HG02885 (cell line): ENCODE results near the gene DNAJB6.

Experiments used
- ATAC-seq: cut with Tn5 transposase; IDR thresholded peaks from one replicate; pipeline ENCODE4 v1.9.1; 2021; ENCODE audit warnings: mild to moderate bottlenecking; ENCODE audit not compliant: unreplicated experiment, poor library complexity

DNAJB6 gene

DNA sequence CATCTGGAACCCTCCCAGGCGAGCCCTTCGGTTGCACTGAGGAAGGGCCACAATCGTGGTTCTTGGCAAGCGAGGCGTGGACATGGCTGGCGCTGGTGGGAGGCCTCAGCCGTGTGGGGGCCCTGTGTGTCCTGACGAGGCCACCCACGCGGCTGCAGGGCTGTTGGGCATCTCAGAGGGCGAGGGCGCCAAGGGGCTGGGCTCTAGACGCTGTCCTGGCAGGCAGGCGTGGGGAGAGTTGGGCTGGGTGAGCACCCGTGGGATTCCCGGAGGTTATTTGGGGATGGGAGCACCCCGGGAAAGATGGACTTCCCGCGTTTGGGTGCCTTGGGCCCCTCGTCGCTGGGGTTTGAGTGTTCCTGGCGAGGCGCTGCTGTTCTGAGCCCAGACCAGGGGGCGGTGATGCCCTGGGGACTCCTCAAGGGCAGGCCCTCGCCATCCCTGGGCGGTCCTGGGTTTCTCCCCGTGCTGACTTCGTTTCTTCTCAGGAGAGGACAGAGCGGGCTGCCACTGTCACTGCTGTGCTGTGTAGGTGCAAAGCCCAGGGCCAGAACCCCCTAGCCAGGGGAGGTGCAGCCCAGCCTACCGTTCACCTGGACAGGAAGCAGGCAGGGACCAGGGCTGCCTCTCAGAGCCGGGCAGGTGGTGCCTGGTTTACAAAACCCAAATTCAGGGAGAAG lies 87.2 kb downstream of the DNAJB6 start:
- no peak for ATAC-seq

DNA sequence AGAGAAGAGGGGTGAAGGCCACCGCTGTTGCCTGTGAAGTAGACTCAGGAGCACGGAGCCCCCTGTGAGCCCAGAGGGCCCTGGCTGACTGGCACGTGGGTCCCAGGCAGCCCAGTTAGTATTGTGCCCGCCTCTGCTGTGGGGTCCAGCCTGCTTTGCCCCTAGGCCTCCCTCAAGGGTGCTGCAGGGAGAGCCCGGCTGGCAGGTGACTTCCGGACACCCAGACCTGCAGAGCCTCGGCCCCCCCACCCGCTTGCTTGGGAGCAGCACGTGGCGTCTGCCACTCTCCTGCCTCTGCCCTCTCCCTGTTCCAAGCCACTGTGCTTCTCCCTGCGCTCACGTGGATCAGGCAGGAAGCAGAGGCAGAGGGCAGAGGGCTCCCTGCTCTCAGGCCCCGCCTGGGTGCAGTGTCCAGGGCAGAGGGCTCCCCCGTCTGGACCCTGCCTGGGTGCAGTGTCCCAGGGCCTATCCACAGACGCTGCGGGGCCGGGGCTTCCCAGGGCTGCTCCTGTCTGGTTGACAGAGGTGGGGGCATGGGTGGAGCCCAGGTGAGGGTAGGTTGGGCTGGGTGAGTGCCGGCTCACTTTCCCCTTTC lies 88.4 kb downstream of the DNAJB6 start:
- ATAC-seq: no peak

DNA sequence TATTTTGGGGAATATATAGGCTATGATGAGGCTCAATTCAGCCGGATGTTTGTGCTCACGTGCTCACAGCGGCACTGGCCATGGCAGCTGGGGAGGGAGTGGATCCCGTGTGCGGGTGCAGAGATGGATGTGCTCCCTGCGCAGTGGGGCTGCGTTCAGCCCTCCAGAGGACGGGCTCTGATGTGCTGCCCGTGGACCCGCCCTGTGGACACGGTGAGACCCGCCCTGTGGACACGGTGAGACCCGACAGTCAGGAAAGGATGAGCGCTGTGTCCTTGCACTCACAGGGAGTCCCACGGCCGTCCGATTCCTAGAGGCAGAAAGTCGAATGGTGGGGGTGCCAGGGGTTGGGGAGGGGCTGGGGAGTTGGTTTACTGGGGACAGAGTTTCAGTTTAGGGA lies 89.0 kb downstream of the DNAJB6 start:
- no peak for ATAC-seq

DNA sequence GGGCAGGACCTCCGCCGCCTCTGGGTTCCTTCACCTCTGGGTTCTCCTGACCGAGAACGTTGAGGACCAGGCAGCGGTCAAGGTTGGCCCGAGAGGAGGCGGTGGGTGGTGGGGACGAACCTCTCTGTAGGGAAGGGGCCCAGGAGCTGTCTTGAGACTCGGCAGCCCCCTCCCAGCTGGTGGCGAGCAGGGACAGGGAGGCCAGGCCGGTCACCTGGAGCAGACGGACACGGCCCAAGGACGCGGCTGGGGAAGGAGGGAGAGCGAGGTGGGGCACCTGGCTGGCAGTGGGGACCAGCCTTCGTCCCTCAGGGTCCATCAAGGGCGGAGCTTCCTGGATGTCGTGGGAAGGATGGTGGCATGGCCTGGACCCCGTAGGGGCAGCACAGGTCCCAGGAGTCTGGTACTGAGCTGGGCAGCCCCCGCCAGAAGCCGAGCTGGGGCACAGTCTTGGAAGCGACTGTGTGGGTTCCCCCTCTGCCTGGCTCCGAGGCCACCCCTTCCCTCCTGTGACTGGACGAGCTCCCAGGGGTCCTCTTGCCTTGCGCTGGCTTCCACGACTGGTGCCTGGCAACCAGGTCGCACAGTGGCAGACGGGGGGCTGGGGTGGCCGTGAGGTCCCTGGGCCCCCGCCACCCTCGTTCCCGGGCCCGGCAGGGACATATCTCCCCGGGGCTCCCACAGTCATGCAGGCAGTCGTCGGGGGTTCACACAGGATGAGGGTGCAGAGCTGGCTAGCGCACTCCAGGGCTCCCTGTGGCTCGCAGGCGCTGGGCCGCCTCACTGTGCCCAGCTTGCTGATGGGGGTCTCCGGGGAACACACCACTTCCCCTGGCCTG lies 89.9 kb downstream of the DNAJB6 start:
- no peak for ATAC-seq

DNA sequence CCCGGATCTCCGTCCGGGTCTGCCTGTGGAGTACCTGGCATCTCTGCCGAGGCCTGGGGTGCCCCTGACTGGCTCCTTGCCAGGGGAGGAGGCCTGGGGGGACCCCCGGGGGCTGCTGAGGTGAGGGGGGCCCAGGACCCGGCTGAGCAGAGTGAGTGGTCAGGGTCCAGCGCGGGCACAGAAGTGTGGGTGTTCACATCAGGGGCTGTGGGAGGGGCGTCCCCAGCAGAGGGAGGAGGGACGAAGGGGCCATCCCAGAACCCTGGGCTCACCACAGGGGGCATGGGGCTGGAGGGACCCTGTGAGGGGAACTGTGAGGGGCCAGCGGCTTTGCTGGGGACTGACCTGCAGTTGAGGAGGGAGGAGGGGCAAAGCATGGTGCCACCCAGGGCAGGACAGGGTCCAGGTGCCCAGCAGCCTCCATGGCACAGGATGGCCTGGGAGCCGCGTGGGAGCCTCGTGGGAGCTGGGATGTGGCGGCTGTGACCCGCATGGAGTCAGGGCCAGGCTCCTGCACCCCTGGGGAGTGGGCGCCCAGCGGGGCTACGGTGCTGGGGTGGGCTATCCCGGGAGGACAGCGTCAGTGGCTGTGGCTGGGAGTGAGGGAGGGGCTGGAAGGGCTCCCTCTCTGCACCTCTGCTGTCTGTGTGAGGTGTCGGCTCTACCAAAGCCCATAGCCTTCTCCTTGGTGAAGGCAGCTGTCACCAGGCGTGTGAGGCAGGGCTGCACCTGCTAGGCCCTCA lies 91.2 kb downstream of the DNAJB6 start:
- no peak for ATAC-seq

DNA sequence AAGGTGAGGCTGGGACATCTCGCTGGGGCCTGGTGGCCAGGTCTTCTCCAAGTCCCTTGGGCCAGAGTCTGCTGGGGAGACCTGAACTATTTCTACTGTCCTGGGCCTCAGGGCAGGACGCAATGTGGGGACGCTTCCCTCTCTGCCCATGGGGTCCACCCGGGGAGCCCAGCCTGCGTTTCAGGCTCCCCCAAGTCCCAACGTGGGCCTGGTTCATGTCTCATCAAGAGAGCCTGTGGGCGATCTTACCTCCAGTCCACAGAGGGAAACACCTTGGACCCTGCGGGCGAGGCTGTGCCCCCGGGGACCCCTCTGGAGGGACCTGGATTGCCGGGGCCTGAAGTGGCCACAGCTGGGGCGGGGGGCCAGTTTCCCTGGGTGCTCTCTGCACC lies 91.7 kb downstream of the DNAJB6 start:
- no peak for ATAC-seq

DNA sequence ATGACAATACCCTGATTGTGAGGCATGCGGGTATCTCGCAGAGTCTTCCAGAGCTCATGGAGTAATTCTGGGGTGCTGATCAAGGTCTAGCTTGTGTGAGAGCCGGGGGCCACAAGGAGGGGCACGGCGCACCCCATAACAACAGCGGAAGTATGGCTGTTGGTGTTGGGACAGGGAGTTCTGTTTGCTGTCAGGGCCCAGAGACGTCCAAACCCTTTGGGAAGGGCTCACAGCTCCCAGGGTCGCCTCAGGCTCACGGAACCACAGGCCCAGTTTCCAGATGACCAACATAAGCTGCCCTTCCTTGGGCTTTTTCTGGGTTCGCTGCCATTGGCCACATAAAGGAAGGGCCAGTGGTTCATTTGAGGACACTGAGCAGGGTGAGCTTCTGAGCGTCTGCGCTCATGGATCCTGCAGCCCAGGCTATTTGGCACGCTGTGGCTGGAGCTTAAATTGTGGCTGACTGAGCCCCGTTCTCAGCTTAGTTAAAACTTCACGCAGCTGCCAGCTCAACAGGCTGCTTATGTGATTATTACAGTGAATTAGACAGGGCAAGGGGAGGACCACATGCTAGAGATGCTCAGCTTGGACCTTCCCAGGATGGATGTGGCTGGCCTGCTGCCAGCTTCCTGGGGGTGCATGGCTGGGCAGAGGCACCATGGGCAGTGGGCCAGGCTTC lies 92.3 kb downstream of the DNAJB6 start:
- no peak for ATAC-seq

DNA sequence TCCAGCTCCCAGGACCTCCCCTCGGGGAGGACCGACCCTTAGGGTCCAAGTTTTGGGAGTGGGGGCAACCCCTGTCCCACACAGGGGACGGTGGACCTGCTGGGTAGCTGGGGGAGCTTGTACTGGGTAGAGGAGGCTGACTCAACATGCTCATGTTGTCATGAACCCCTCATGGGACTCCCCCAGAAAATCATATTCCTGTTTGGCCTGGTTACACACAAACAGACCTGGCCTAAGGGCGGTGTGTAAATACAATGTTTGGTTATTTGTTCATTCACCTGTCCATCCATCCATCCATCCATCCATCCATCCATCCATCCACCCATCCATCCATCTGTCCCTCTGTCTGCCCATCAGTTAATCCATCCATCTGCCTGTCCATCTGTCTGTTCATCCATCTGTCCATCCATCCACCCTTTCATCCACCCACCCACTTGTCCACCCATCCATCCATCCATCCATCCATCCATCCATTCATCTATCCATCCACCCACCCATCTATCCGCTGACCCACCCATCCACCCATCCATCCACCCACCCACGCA lies 92.9 kb downstream of the DNAJB6 start:
- no peak for ATAC-seq

DNA sequence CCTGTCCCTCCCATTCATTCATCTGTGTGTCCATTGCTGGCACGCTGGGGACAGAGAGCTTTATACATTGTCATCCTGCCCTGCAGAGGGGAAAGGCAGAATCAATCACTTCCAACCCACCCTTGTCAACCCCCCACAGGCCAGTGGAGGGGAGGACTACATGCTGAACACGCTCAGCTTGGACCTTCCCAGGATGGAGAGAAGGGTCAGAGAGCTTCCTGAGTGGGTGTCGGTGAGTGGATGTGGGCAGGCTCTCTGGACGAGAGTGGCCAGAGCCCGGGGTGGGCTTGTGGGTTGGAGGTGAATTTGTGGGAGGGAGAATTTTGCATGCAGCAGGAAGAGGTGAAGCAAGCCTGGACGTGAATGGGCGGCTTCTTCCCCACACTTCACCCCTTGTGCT lies 93.9 kb downstream of the DNAJB6 start:
- no peak for ATAC-seq

DNA sequence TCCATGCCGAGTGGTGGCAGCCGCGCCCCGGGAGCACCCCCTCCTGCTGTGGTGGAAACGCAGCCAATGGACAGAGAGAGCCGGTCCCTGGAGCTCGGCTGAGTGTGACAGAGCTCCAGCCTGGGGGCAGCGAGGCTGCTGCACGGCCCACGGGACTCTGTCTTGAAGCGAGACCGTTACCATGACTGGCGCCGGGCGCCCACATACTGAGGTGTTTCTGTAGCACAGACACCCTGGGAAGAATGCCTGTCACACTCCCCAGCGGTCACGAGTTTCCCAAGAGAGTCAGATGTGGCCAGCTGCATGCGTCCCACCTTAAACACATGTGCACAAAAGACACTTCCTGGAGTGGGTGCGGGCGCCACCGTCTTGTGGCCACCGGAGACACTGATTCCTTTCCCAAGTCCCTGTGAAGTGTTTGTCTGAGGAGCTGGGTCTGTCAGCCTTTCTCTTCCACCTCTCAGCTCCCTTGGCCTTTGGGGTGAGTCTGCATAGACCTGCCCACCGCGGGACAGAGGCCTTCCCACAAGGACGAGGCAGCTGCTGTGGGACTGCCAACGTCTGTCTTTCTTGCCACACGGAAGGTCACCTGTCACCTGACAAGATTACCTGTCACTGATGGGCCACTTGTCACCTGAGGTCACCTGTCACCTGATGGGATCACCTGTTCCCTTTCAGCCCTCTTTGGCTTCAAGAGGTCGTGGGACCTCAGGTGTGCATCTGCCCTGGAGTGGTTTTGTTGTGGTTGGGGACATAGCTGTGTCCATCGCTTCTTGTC lies 94.6 kb downstream of the DNAJB6 start:
- no peak for ATAC-seq

DNA sequence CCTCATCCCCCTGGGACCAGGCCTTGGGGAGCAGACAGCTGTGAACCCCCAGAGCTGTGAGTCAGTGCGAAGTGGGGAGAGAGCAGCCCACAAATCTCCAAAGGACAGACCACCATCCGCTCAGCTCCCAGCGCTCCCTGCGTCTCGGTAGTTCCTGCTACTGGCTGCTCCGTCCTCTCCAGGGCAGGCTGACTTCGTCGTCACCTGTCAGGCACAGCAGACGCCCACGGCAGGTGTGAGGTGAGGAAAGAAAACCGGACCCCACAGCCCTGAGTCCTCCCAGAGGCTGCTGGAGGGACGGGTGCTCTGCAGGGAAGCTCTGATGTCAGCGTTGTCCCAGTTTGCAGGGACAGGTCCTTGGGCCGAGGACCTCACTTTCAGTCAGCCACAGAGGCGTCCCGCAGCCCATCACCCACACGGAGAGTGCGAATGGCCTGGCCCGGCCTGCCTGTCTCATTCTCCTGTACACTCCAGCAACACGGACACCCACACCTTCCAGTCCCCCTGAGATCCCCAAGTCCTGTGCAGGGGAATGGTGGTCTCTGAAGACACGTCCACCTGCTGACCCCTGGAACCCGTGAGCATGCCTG lies 95.2 kb downstream of the DNAJB6 start:
- ATAC-seq: no peak

DNA sequence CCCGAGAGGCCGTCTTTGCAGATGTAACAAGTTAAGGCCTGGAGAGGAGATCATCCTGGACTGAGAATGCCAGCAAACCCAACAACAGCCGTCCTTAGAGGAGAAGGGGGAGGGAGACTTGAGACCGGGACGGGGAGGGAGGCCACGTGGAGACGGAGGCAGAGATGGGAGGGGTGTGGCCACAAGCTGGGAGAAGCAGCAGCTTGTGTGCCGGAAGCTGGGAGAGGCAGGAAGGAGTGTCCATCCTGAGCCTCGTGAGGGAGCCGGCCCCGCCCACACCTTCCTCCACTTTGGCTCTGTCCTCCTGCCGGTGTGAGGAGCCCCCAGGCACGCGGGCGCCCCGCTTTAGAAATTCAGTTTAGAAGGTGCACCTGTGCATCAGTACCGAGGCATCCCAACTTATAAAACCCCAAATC lies 95.7 kb downstream of the DNAJB6 start:
- no peak for ATAC-seq

DNA sequence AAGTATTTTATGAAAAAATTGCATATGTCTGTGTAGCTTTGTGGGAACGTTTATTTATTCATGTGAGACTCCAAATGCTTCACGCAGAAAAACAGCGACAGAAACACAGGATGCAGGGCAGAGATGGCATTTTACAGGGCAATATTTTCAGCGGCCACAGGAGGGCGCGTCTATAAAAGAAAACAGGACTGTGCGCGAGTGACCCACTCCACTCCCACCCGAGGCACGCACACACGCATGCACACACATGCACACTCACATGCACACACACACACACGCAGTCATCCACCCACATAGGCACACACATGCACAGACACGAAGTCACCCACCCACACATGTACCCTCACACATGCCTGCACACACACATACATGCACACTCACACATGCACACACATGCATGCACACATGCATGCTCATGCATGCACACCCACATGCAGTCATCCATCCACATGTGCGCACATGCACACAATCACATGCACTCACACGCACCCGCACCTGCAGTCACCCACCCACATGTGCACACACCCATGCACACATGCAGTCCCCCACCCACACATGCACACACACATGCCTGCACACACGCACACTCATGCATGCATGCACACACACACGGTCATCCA lies 96.3 kb downstream of the DNAJB6 start:
- no peak for ATAC-seq

DNA sequence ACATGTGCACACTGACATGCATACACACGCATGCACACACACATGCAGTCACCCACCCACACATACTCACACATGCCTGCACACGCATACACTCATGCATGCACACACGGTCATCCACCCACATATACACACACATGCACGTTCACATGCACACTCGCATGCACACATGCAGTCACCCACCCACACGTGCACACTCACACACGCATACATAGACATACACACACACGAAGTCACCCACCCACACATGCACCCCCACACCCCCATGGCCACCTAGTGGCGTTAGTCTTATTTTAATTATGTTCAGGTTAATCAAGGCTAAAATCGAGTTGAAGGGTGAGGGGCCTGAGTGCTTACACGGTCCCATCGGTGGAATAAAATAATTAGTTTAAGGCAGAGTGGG lies 96.8 kb downstream of the DNAJB6 start:
- no peak for ATAC-seq

DNA sequence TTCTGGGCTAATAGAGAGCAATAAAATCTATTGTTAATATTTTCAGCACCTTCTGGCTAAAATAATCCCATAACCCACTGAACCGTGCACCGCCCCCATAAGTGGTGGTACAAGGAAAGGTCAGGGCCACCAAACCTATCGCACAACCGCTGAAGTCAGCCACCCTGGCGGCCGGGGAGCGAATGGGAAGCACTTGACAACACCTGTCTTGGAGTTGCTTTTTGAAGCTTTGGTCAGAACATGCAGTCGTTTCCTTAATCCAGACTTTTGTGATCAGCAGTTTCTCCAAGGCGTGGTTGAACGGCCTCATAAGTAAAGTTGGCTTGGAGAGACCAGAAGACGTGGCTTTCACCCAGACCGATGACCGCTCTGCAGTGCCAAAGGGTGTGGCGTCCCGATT lies 97.4 kb downstream of the DNAJB6 start:
- no peak for ATAC-seq

DNA sequence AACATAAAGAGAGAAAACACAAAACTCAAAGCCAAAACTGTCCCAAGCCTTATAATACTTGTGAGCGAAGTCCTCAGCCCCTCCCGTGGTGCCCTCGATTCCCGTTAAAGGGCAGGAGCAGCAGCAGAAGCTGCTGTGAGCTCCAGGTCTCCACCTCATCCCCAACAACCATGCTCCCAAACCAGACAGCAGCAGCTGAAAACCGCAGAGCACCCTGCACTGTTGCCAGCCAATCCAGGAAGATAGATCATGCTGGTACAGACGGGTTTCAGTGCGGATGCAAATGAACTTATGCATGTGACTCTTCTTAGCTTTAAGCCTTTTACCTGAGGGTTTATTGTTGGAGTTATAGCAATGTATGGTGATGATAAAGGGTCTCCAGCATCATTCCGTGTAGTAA lies 97.9 kb downstream of the DNAJB6 start:
- no peak for ATAC-seq

DNA sequence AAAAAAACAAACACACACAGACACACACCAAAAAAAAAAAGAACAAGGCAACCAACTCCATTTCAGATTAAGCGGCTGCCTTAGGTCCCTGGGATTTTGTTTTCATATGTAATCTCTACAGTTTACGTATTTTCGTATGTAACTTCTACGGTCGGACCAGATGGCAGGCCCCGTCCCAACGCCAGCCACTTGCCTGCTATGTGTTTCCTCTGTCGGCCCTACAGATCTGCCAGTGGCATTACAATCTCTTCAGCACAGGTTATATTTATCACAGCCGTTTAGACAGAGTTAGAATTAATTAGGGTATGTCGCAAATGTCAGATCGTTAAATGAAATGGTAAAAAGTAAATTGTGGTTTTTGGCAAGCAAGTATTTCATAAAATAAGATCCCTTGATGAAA lies 99.3 kb downstream of the DNAJB6 start:
- no peak for ATAC-seq

DNA sequence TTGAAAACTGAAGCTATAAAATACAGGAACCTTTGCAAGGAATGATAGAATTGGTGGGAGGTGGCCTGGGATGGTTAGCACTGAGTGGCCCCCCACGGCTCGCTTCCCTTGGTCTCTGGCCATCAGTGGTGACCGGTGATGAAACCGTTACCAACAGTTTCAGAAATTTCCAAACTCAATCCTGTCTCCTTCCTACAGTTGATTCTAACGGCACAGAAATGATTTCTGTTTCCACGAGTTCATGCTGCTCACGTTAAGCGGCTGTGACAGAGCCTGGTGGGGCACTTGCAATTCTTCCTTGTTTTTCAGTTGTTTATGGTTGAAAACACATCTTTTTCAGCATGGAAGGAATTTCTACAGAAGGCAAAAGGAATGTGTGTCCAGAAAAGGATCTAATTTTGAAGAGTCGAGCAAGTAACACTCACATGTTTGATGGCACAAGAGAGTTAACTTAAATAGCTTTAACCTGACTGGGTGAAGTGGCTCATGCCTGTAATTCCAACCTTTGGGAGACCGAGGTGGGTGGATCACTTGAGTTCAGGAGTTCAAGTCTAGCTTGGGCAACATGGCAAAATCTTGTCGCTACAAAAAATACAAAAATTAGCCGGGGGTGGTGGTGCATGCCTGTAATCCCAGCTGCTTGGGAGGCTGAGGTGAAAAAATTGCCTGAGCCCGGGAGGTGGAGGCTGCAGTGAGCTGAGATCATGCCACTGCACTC lies 100.1 kb downstream of the DNAJB6 start:
- no peak for ATAC-seq
